ENCODE data around the gene ECE1.

Gene ECE1

DNA sequence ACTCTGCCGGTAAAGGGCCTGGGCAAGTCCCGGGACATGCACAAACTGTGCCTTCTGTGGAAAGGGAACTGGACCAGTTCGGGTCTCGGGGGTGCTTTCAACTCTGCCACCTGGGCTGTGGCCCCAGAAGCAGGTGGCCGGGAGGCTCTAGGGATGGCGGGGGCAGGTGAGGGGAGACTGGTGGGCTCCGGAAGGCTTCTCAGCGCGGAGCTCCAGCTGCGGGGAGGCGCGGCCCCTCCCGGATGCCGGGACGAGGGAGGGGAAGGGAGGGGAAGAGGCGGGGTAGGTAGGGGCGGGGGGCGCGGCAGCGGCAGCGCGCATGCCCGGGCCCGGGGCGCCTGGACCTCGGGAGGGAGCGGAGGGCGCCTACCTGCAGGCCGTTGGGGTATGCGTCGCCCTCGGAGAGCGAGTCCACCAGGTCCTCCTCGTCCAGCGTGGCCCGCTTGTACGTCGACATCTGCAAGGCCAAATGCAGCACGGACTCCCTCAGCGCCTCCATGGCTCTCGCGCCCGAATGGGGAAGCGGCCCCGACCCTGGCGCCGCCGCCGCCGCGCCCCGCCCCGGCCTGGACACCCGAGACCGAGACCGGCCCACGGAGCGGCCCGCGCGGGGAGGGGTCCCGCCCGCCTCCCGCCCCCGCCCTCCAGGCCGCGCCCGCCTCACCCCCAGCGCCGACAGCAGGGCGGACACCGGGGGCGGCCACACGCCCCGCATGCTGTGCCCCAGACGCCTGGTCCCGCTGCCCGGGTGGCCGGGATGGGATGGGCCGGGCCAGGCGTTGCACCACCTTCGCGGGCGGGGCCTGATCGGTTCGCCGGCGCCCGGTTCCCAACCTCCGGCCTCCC lies at the start of gene ECE1:
ECE1 (minus strand) TSS at position 764 of the 846 bp plus-strand sequence; CDS start at position 715, 49 bp downstream.
- DNase-seq (ENCODE audit: low read depth in 2 of 2) = no peak
- TF ChIP-seq, protein P1, sequence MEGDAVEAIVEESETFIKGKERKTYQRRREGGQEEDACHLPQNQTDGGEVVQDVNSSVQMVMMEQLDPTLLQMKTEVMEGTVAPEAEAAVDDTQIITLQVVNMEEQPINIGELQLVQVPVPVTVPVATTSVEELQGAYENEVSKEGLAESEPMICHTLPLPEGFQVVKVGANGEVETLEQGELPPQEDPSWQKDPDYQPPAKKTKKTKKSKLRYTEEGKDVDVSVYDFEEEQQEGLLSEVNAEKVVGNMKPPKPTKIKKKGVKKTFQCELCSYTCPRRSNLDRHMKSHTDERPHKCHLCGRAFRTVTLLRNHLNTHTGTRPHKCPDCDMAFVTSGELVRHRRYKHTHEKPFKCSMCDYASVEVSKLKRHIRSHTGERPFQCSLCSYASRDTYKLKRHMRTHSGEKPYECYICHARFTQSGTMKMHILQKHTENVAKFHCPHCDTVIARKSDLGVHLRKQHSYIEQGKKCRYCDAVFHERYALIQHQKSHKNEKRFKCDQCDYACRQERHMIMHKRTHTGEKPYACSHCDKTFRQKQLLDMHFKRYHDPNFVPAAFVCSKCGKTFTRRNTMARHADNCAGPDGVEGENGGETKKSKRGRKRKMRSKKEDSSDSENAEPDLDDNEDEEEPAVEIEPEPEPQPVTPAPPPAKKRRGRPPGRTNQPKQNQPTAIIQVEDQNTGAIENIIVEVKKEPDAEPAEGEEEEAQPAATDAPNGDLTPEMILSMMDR (IDR thresholded peaks at IDR 0.05; ENCODE audit: low read depth, low read length) = no peak

DNA sequence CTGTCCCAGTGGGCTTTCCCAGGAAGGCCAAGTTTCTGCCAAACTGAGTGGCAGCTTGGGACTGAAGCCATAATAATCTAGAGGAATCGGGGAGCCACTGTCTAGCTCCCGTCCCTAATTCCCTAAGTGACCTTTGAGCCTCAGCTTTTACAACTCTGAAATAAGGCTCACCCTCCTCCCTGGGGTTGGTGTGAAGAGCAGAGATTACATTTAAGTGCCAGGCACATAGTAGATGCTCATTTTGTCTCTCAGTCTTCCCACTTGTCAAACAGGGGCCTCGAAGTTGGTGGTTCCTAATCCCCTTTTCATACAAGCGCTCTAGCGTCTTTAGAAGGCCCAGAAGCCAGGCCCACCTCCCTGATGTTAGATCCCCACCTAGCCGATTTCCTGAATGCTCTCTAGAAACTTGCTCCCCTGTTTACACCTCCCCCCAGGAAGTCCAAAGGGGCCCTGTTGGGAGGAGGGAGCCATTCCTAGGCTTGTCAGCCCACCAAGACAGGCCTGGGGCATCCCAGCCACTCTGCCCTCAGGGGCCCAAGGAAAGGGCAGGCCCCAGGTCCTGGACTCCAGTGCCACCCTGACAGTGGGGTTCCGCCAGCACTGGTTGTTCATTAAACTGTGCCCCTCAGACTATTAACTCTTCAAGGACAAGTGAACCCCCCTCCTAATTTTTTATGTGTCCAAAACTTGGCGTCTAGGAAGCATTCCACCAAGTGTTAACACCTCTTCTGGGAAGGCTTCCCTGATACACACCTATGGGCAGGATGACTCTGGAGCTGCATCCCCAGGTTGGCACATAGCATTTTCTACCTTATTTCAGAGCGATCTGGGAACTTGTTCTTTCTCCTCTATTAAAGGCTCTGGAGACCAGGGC lies 49.3 kb upstream of the ECE1 start:
- DNase-seq (ENCODE audit: low read depth in 2 of 2) = no peak
- TF ChIP-seq, protein P1 (IDR thresholded peaks at IDR 0.05; ENCODE audit: low read depth, low read length) = no peak
- no peak overlapping the region for H3K4me3 ChIP-seq (replicated peaks in 1 of 2; ENCODE audit: low read depth in 2 of 2, low read length in 2 of 2)

More for the DNA sequence above, at the start of gene ECE1:
- peak within 1 kb of the TSS; percentile 66 to 78 for H3K4me3 ChIP-seq (replicated peaks in 1 of 2; ENCODE audit: low read depth in 2 of 2, low read length in 2 of 2)

DNA sequence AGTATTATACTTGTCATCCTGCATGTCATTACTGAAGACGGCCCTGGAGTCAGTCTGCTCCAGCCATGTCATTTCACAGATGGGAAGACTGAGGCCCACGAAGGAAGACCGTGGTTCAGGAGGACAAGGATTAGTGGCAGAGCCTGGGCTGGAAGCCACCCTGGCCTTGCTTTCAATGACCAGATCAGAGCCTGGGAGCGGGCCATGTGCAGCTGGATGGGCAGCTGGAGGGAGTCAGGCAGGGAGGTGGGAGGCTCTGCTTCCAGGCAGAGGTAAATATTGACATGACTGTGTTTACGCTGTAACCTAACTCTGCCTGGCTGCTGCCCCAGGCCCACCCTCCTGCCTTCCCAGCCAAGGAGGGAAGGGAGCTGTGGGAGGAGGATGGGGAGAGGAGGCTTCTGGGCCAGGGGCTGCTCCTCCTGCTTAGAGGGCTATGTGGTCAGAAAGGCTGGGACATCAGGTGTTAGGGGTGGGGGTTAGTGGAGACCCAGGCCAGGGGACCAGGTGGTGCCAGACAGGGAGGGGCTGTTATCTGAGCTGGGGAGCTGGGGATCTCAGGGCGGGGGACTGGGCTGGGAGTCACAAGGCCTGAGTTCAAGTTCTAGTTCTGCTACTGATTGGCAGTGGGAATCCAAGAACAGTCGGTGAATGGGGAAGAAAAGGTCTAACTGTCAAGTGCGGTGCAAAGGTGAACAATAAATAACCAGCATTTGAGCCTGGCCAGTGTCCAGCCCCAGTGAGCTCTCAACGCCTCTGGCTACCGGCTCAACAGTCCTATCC lies 48.5 kb upstream of the ECE1 start:
- DNase-seq (ENCODE audit: low read depth in 2 of 2) = peak; percentile 48 to 83
- TF ChIP-seq, protein P1 (IDR thresholded peaks at IDR 0.05; ENCODE audit: low read depth, low read length) = no peak
- H3K4me3 ChIP-seq (replicated peaks in 1 of 2; ENCODE audit: low read depth in 2 of 2, low read length in 2 of 2) = no peak overlapping the region

DNA sequence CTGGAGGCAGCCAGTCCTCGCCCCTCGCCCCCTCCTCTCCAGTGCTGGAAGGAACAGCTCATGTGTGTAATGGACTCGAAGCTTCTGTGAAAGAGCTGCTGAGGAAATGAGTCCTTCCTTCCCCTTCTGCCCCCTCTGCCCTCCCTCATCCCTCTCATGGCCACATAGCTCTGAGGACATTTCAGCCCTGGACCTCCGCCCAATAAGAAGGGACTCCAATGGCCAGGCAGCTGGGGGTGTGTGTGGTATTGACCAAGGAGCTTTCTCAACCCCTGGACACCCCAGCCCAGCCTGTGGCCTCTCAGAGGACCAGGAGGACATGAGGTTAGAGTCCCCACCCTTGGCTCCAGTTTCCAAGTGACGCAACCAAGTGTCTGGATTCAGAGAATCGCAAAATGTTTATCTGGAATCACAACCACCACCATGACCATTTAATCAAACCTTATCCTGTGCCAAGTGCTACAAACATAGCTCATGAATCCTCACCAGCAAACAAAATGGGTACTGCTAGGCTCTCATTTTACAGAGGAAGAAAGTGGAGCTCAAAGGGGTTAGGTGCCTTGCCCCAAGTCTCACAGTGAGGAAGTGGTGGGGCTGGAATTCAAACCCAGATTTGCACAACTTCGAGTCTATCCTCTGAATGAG lies 47.8 kb upstream of the ECE1 start:
- DNase-seq (ENCODE audit: low read depth in 2 of 2) = peak; percentile 83 to 85
- TF ChIP-seq, protein P1 (IDR thresholded peaks at IDR 0.05; ENCODE audit: low read depth, low read length) = no peak
- no peak overlapping the region for H3K4me3 ChIP-seq (replicated peaks in 1 of 2; ENCODE audit: low read depth in 2 of 2, low read length in 2 of 2)

DNA sequence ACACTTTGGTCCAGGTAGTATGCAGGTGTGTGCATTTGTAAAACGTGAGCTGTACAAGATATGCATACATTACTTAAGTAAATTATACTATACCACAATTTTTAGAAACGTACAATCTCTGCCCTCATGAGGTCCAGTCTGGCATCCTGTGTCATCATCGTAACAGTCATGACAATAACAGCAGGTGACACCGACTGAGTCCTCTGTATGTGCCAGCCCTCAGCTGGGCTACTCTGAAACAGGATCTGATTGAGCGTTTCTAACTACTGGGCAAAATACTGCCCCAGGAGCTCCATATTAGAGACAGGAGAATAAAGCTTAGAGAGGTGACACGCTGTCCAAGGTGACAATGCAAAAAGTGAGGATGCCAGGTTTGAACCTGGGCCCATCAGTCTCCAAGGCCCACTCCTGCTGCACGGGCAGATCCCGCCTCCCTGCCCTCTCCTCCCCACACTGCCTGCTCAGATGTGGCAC lies 47.2 kb upstream of the ECE1 start:
- DNase-seq (ENCODE audit: low read depth in 2 of 2) = no peak
- no peak overlapping the region for H3K4me3 ChIP-seq (replicated peaks in 1 of 2; ENCODE audit: low read depth in 2 of 2, low read length in 2 of 2)
- TF ChIP-seq, protein P1 (IDR thresholded peaks at IDR 0.05; ENCODE audit: low read depth, low read length) = no peak

DNA sequence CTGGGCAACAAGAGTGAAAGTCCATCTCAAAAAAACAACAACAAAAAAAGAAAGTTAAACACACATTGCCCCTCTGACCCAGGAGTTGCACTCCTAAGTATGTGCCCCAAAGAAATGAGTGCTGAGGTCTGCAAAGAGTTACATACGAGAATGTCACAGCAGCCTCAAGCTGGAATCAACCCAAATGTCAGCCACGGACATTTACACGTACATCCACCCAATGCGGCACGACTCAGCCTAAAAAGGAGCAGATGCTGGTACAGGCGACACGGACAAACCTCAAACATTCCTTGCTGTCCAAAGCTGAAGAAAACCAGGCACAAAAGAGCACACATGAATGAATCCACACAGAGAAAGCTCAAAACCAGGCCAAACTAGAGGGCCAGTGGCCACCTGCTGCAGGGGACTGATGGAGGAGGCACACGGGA lies 46.8 kb upstream of the ECE1 start:
- no peak overlapping the region for H3K4me3 ChIP-seq (replicated peaks in 1 of 2; ENCODE audit: low read depth in 2 of 2, low read length in 2 of 2)
- DNase-seq (ENCODE audit: low read depth in 2 of 2) = no peak

More for the DNA sequence above, 46.8 kb upstream of the ECE1 start:
- TF ChIP-seq, protein P1 (IDR thresholded peaks at IDR 0.05; ENCODE audit: low read depth, low read length) = no peak
